GM12873 (cell line): ENCODE data around the gene OR10J4.

ENCODE experiments used
- CTCF ChIP-seq: IDR thresholded peaks from 2 replicates; pipeline ENCODE4 v1.5.1; 2012; ENCODE audit warnings: low read depth, mild to moderate bottlenecking, moderate library complexity, low read length, control low read depth; ENCODE audit not compliant: insufficient read depth; ENCODE audit errors: missing control alignments

OR10J4 gene

GRCh38 chr1:159431904-159432303, at the start of gene OR10J4:
OR10J4 (plus strand) TSS chr1:159432204.
- no peak for TF ChIP-seq CTCF

- TF ChIP-seq CTCF: no peak
Measured at GRCh38 chr1:159406821-159407220, 25.2 kb upstream of the OR10J4 start.

GRCh38 chr1:159408862-159409400, 23.1 kb upstream of the OR10J4 start:
- no peak for TF ChIP-seq CTCF

GRCh38 chr1:159421821-159422220, 10.2 kb upstream of the OR10J4 start:
- TF ChIP-seq CTCF: peak; percentile 66

- no peak for TF ChIP-seq CTCF
Measured at GRCh38 chr1:159428536-159428935, 3.5 kb upstream of the OR10J4 start.

- no peak for TF ChIP-seq CTCF
Measured at GRCh38 chr1:159429074-159429861, 2.7 kb upstream of the OR10J4 start.

- TF ChIP-seq CTCF: no peak
Measured at GRCh38 chr1:159430985-159431384, 1.0 kb upstream of the OR10J4 start.
